ENCODE measurements around the gene TULP1.
"Not testable (repeated sequence)": the region's sequence is repeated elsewhere in the genome, so short reads cannot be mapped to it uniquely, and the experiment has no call there.

Gene TULP1

GRCh38 chr6:35512740-35513139, at the start of gene TULP1:
TSS of gene TULP1 (minus strand) at chr6:35512896. CDS start at chr6:35512858, 38 bp downstream.
- no peak for DNase-seq

GRCh38 chr6:35562060-35562459, 49.4 kb upstream of the TULP1 start:
- DNase-seq = no peak

GRCh38 chr6:35561113-35561512, 48.4 kb upstream of the TULP1 start:
- no peak for DNase-seq

- DNase-seq = no peak
Observed at GRCh38 chr6:35558571-35558970, 45.9 kb upstream of the TULP1 start.

GRCh38 chr6:35557239-35557638, 44.5 kb upstream of the TULP1 start:
- peak in 2 of 14 donors; percentile 4 to 9 for DNase-seq

- DNase-seq = no peak
Observed at GRCh38 chr6:35554811-35555210, 42.1 kb upstream of the TULP1 start.

GRCh38 chr6:35553315-35553714, 40.6 kb upstream of the TULP1 start:
- DNase-seq = no peak

GRCh38 chr6:35552285-35552917, 39.7 kb upstream of the TULP1 start:
- DNase-seq = no peak

GRCh38 chr6:35550437-35550836, 37.7 kb upstream of the TULP1 start:
- DNase-seq = no peak

GRCh38 chr6:35547676-35548075, 35.0 kb upstream of the TULP1 start:
- no peak for DNase-seq

- no peak for DNase-seq
Observed at GRCh38 chr6:35544769-35545361, 32.2 kb upstream of the TULP1 start.

GRCh38 chr6:35543459-35544193, 30.9 kb upstream of the TULP1 start:
- DNase-seq = no peak

- no peak for DNase-seq
Observed at GRCh38 chr6:35541836-35542235, 29.1 kb upstream of the TULP1 start.

GRCh38 chr6:35539223-35539622, 26.5 kb upstream of the TULP1 start:
- no peak for DNase-seq

- DNase-seq = not testable (repeated sequence)
Observed at GRCh38 chr6:35535847-35536246, 23.2 kb upstream of the TULP1 start.

- no peak for DNase-seq
Observed at GRCh38 chr6:35534407-35535170, 21.9 kb upstream of the TULP1 start.

- DNase-seq = no peak
Observed at GRCh38 chr6:35533981-35534380, 21.3 kb upstream of the TULP1 start.

GRCh38 chr6:35532126-35532525, 19.4 kb upstream of the TULP1 start:
- DNase-seq = no peak

GRCh38 chr6:35524380-35525020, 11.8 kb upstream of the TULP1 start:
- DNase-seq = no peak

GRCh38 chr6:35522660-35523658, 10.3 kb upstream of the TULP1 start:
- DNase-seq = peak in 10 of 14 donors; percentile 5 to 64 (median 30)

- no peak for DNase-seq
Observed at GRCh38 chr6:35522151-35522550, 9.5 kb upstream of the TULP1 start.

Data from C1 segment of cervical spinal cord (tissue), 14 donors.